Lower leg skin (tissue), 3 donors: Measurements from ENCODE around the gene ACAD10.

Source experiments
- POLR2A ChIP-seq, 2 donors: fragments of 450-650 bp; IDR thresholded peaks; one replicate each; pipeline ENCODE4 v1.6.1; 2016 to 2017; ENCODE audit warnings: antibody characterized with exemption in 2 of 2, mild to moderate bottlenecking in 1 of 2, moderate library complexity in 1 of 2
- TF ChIP-seq, protein P1 (sequence below), 3 donors: fragments of 450-650 bp; IDR thresholded peaks; one replicate each; pipeline ENCODE4 v1.5.1; 2016; ENCODE audit warnings: antibody characterized with exemption in 3 of 3, mild to moderate bottlenecking in 3 of 3, moderate library complexity in 2 of 3

DNA sequence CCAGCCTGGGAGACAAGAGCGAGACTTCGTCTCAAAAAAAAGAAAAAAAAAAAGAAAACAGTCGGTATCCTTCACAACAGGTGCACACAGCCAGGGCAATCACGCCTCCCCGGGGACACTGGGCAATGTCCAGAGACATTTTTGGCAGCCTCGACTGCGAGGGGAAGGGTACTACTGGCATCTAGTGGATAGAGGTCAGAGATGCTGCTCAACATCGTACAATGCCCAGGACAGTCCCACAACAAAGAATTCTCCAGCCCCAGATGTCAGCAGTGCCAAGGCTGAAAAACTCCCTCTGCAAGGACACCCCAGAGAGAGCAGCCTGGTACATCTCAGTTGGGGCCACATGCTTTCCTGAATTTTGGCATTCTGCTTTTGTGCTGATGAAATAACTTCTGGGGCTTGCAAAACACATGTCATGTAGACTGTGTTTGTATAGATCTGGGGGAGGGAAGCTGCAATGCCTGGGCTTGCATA is 102.4 kb downstream of the ACAD10 start:
- TF ChIP-seq, protein P1, sequence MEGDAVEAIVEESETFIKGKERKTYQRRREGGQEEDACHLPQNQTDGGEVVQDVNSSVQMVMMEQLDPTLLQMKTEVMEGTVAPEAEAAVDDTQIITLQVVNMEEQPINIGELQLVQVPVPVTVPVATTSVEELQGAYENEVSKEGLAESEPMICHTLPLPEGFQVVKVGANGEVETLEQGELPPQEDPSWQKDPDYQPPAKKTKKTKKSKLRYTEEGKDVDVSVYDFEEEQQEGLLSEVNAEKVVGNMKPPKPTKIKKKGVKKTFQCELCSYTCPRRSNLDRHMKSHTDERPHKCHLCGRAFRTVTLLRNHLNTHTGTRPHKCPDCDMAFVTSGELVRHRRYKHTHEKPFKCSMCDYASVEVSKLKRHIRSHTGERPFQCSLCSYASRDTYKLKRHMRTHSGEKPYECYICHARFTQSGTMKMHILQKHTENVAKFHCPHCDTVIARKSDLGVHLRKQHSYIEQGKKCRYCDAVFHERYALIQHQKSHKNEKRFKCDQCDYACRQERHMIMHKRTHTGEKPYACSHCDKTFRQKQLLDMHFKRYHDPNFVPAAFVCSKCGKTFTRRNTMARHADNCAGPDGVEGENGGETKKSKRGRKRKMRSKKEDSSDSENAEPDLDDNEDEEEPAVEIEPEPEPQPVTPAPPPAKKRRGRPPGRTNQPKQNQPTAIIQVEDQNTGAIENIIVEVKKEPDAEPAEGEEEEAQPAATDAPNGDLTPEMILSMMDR (IDR thresholded peaks at IDR 0.05) = no peak
- TF ChIP-seq POLR2A (IDR thresholded peaks at IDR 0.05) = no peak
